ENCODE results near the gene CLTCL1. TPM values are rescaled to one million over a fixed set of nuclear protein-coding genes. Genes with fewer than 3 reads are reported as not detected.

CLTCL1 gene
- total and polyA plus RNA-seq, 9 of the 15 experiments (the other 6 are each of a cell fraction or from before 2014, with no cell fraction given) = 1.1 to 11.7 (median 5.0) TPM

GRCh38 chr22:19325296-19325948, 33.9 kb upstream of the CLTCL1 start (continued):
- no peak for TF ChIP-seq HOMEZ (CRISPR knock-in tag; IDR thresholded peaks at IDR 0.05)
- TF ChIP-seq ADNP (tag; IDR thresholded peaks at IDR 0.05) = no peak
- TF ChIP-seq ZFP30 (CRISPR knock-in tag; IDR thresholded peaks at IDR 0.05; ENCODE audit: borderline replicate concordance) = no peak
- no peak for TF ChIP-seq SIRT6 (IDR thresholded peaks at IDR 0.05; ENCODE audit: low read depth, low read length)
- no peak for TF ChIP-seq KAT2B (IDR thresholded peaks at IDR 0.05; ENCODE audit: low read depth, low read length)
- TF ChIP-seq PHB (CRISPR knock-in tag; IDR thresholded peaks at IDR 0.05) = no peak
- TF ChIP-seq PCBP1 (IDR thresholded peaks at IDR 0.05; ENCODE audit: low read depth, low read length, poor library complexity, severe bottlenecking) = no peak
- TF ChIP-seq CTBP1 (IDR thresholded peaks at IDR 0.05; ENCODE audit: borderline replicate concordance) = no peak
- TF ChIP-seq MNT (conservative IDR thresholded peaks at IDR 0.05) = no peak
- no peak for TF ChIP-seq NCOA1 (IDR thresholded peaks at IDR 0.05; ENCODE audit: low read depth)
- 0 out of 2 replicates have a peak, but pooled peaks have one; percentile 53 for TF ChIP-seq FOXP1 (CRISPR knock-in tag; IDR thresholded peaks at IDR 0.05)
- peak; percentile 44; the same call in 1 of the 2 replicates for TF ChIP-seq MCM3 (IDR thresholded peaks at IDR 0.05)
- no peak for TF ChIP-seq ETS1 (conservative IDR thresholded peaks at IDR 0.05; ENCODE audit: control insufficient read depth, low read depth, low read length)
- TF ChIP-seq ZNF324 (CRISPR knock-in tag; IDR thresholded peaks at IDR 0.05) = no peak
- peak; percentile 32 for TF ChIP-seq ZNF699 (CRISPR knock-in tag; IDR thresholded peaks at IDR 0.05; ENCODE audit: insufficient replicate concordance)
- no peak for TF ChIP-seq ZNF143 (CRISPR knock-in tag; IDR thresholded peaks at IDR 0.05)
- TF ChIP-seq NFE2L1 (tag; IDR thresholded peaks at IDR 0.05; ENCODE audit: borderline replicate concordance, low read depth) = no peak
- no peak for TF ChIP-seq NR2C2 (CRISPR knock-in tag; IDR thresholded peaks at IDR 0.05)
- TF ChIP-seq NR2C2 (tag; IDR thresholded peaks at IDR 0.05) = no peak
- no peak for TF ChIP-seq FOSL1 (tag; conservative IDR thresholded peaks at IDR 0.05)
- TF ChIP-seq SFPQ (IDR thresholded peaks at IDR 0.05; ENCODE audit: low read depth, low read length) = no peak
- no peak for TF ChIP-seq TEAD4 (IDR thresholded peaks at IDR 0.05; ENCODE audit: low read length)
- TF ChIP-seq TEAD4 (CRISPR knock-in tag; IDR thresholded peaks at IDR 0.05; ENCODE audit: borderline replicate concordance) = 0 out of 2 replicates have a peak, but pooled peaks have one; percentile 66
